NCI-H345 (cell line): ENCODE results near the gene CHST12.
"Not testable (repeated sequence)": the region's sequence is repeated elsewhere in the genome, so short reads cannot be mapped to it uniquely, and the experiment has no call there.

Experiments used
- DNase-seq: peaks from one replicate; lab custom pipeline; 2025; lab: John Stamatoyannopoulos, UW

The CHST12 gene

DNA sequence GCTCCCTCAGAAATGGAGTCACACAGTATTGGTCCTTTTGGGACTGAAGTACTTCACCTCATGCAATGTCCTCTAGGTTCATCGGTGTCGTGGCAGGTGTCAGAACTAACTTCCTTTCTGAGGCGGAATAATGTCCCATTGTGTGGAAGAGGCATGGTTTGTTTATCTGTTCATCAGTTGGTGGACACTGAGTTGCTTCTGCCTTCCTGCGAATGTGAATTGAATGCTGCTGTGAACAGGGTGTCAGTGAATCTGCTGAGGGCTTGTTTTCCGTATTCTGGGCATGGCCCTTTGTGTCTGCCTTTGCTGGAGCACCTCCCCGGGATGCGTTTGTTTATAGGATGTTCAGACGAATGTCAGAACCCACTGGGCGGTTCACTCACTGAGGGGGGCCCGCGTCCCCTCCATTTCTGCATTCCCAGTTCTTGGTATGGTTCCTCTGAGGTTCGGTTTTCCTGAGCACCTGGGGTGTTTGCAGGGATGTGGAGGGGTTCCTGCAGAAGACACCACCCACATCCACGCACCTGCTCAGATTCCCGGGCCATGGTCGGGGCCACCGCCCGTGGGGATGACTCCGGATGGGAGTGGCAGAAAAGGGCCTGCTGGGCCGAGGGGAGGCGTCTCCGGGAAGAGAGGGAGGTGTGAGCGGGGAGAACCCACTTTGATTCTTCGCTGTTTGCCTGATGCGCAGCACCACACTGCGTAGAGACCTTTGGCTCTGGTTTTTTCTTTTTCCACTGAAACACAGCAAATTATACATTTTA, 33.1 kb downstream of the CHST12 start:
- DNase-seq = no peak

DNA sequence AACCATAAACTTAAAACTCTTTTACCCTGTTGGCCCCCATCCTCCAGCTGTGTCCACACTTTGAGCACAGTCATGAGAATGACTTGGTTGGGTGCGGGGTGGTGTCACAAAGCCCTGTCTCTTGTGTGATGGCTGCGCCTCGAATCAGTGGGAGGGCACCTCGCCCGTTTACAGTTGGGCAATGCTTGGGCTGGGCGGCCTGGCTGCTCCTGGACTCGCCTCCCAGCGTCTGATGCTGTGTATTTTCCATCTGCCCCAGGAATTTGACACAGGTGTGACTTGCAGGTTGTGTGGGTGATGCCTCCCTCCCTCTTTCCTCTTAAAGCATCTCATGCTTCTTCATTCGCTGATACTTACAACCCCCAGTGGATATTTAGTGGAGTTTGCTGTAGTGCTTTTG, 33.7 kb downstream of the CHST12 start:
- DNase-seq = no peak

- no peak for DNase-seq
Measured at GRCh38 chr7:2437537-2438148, 34.2 kb downstream of the CHST12 start.

DNA sequence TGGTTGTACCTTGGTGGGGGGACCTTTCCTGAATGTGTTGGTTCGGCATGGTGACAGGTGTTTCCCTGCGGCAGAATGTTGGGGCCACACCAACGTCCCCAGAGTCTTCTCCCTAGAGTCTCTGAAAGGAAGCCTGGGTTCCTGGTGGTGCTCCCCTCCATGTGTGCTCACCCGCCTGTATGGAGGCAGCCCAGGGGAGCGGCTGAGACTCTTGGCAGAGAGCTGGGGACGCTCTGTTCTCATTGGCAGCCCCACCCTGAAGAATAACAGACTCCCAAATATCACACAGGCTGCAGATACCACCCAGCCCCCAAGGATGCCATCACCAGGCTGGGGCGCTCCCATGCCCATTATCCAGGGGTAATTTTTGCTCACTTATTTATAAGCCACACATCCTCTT, 34.8 kb downstream of the CHST12 start:
- no peak for DNase-seq

GRCh38 chr7:2438775-2439174, 35.4 kb downstream of the CHST12 start:
- no peak for DNase-seq

- no peak for DNase-seq
Measured at GRCh38 chr7:2440608-2441245, 37.3 kb downstream of the CHST12 start.

- DNase-seq = no peak
Measured at GRCh38 chr7:2441430-2442058, 38.1 kb downstream of the CHST12 start.

GRCh38 chr7:2443491-2443890, 40.1 kb downstream of the CHST12 start:
- no peak for DNase-seq

DNA sequence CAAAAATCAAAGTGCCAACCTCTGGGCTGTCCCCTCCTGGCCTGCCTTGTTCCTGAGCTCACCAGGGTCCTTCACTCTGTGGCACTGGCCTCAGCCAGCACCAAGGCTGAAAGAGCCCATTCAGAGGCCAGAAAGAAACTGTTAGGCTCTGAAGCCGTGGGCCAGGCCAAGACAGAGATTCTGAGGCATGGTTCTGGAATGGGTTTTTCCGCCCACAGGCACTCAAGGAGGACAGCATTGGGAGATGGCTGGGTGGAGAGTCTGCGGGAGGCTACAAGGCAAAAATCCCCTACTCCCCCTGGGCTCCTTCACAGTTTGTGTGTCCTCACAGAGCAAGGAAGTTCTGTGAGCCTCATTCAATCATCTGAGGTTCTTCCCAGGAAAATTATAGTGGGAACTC, 41.1 kb downstream of the CHST12 start:
- DNase-seq = no peak

DNA sequence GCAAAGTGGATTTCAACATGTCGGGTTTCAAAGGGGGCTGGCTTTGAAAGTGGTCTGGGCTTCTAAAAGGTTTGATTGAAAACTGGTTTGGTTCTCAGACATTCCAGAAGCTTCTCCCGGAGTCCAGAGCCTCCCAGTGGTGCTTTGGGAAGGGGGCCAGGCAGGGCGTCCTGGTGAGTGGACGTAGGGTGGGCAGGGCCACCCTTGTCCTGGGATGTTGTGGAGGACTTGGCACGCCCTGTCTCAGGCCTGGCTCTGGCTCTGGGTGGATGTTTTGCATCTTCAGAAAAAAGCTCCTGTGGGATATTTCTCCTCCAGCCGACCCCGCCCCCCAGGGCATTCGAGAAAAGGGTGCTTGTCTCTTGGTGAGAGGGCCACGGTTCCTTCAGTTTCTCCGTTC, 41.6 kb downstream of the CHST12 start:
- DNase-seq = no peak

GRCh38 chr7:2445898-2446555, 42.6 kb downstream of the CHST12 start:
- DNase-seq = no peak

DNA sequence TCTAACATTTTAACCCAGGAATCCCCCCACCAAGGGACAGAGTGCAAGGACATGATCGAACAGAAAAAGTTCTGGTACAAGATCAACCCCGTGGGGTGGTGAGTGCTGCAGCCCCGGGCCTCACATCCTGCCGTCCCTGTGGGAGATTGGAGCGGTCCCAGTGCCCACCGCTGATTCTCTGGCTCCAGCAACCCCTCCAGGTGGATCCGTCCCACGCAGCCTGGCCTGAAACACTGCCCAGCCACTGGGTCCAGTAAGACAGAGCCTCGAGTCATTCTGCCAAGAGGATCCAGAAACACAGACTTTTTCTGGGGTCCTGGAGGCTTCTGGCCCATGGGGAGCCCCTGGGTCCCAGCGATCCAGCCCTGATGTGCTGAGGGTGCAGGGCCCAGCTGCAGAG, 43.3 kb downstream of the CHST12 start:
- DNase-seq = no peak

- DNase-seq = no peak
Measured at GRCh38 chr7:2450198-2451107, 47.0 kb downstream of the CHST12 start.

DNA sequence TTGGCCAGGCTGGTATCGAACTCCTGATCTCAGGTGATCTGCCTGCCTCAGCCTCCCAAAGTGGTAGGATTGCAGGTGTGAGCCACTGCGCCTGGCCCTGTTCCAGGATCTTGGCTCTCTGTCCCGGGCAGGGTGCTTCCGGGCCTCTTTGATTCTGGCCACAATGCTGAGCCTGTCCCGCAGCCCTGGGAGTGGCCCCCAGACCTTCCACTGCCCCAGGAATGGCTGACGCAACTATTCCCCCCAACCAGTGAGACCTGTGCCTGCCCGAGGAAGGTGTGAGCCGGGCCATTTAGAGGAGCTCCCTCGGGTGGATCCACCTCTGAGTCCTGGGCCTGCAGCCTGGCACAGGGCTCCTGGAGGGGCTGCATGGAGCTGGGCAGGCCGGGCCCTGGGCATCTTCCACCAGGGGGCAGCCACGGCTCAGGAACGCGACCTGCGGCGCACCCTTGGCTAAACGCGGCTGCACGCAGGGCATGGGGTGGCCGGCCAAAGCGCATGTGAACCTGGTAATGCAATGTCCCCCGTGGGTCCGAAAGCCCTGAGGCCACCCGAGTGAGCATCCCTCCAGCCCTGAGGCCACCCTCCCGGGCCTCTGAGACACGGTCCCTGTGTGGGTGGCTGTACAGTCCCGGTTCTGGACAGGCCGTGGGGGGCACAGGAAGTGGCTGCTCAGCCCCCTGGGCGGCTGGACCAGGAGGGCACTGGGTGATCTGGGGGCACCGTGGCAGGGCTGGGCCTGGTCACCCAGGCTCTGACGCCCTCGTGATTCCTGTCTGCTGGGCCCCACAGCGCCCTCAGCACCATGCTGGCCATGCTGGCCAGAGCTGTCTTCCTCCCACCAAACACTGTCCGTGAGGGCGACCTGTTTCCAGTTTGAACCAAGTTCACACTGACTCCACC, 48.0 kb downstream of the CHST12 start:
- peak; percentile 71 for DNase-seq

GRCh38 chr7:2452074-2452507, 48.7 kb downstream of the CHST12 start:
- no peak for DNase-seq

DNA sequence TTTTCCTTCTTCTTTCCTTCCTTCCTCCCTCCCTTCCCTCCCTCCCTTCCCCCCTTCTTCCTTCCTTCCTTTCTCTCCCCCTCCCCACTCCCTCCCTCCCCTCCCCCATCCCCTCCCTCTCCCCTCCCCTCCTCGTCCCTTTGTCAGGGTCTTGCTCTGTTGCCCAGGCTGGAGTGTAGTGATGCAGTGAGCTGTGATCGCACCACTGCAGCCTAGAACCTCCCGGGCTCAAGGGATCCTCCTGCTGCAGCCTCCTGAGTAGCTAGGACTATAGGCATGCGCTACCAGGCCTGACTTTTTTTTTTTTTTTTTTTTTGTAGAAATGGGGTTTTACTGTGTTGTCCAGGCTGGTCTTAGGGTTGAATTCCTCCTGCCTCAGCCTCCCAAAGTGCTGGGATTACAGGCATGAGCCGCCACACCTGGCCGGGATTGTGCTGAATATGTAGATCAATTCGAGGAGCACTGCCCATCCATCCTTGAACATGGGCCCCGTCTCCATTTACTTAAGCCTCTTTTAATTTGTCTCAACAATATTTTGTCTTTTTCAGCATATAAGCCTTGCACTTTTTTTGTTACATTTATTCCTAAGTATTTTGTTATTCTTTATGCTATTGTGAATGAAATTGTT, 49.3 kb downstream of the CHST12 start:
- no peak for DNase-seq

DNA sequence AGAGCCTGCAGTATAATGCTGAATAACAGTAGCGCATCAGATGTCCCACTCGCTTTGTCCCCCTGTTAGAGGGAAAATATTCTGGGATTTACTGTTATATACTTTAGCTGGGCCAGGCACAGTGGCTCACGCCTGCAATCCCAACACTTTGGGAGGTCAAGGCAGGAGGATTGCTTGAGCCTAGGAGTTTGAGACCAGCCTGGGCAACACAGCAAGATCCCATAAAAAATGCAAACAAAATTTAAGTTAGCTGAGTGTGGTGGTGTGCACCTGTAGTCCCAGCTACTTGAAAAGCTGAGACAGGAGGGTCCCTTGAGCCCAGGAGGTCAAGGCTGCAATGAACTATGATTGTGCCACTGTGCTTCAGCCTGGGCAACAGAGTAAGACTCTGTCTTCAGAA, 50.4 kb downstream of the CHST12 start:
- not testable (repeated sequence) for DNase-seq

GRCh38 chr7:2459674-2460073, 56.3 kb downstream of the CHST12 start:
- DNase-seq = no peak

DNA sequence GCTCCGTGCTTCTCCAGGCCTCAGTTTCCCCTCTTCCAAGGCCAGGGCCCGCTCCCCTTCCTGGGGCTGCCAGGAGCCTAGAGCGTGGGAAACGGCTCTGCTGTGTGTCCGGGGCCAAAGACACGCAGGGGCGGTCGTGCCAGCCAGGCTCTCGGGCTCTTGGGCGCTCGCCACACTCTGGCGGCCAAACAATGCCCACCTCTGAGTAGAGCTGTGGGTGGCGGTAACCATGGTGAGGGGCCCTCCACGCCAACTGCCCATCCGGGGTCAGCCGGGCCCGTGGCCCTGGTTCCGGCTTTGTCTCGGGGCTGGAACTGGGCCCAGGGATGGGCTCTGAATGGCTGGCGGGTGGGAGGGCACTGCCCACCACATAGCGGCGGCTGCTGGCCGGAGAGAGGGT, 56.8 kb downstream of the CHST12 start:
- DNase-seq = no peak

DNA sequence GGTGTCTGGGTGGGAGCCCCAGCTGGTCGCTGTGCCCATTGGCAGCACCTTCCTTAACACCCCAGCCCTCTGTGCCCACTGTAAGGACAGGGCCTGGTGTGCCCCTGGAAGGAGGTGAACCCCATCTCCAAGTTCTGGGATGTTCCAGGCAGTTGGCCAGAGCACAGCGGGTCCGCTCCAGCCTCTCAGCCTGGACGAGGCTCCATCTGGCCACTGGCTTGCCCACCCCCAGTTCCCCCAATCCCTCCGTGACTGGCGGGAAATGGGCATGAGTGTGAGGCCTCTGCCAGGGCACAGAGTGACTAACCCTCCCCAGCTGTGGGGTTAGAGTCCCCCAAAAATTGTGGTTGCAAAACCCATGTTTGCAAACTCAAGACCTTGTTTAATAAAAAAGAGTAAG, 57.2 kb downstream of the CHST12 start:
- DNase-seq = no peak
